T47D (cell line): ENCODE results near the gene TNFAIP8L2.
"Not testable (repeated sequence)": the region's sequence is repeated elsewhere in the genome, so short reads cannot be mapped to it uniquely, and the experiment has no call there.

Experiments used
- DNase-seq, 2 experiments: peaks; one replicate each; pipeline versions ENCODE4 v3.0.0 to v3.0.0-alpha.2; 2011 to 2012; ENCODE audit warnings: low read depth in 1 of 2, low spot score in 1 of 2
- JUND ChIP-seq: IDR thresholded peaks from 2 replicates; pipeline ENCODE4 v1.6.1; 2012; ENCODE audit warnings: low read depth
- in situ Hi-C: cut with HindIII; loops from 2 replicates; pipeline ENCODE4 v1.10.0; 2016; ENCODE audit warnings: low sequenced_read_pairs, low pct_unique_long_range_greater_than_20kb

Gene TNFAIP8L2

DNA sequence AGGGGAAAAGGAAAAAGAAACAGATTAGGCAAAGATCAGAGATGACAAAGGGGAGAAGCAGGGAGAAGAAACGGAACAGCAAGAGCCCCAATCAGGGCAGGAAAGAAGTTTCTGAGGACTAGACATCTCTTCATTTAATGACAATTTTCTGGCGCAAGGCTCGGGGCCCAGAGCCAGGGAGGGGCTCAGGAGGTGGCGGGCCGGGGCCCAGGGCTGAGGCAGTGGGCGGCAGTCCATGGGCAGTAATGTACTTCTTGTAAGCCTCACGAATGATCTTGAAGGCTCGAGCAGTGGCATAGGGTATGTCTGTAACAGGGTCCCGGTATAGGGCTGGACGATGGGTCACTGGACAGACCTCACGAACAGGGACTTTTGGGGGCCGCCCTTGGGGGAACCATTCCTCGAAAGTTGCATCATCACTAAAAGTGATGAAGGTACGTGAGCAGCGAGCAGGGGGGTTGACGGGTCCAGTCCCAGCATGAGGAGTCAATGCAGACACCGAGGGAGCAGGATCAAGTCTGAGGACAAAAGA is 20.1 kb downstream of the TNFAIP8L2 start:
- no peak for DNase-seq
- in situ Hi-C loops, result no loop called here
- TF ChIP-seq JUND, result no peak

DNA sequence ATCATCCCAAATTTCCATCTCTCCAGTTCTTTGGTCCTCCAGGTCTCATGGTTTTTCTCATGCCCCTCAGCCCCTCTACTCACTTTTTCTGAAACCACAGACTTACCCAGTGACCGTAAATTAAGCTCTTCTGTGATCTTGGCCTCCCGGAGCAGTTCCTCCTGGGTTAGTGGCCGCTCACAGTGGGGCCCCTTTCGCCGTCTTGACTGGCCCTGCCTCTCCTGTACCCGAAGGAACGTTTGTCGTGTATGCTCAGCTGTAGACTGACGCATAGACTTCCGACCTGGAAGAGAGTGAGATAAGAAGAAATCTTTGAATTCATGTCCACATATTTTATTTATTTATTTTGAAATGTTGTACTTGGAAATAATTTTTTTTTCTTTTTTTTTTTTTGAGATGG is 27.8 kb downstream of the TNFAIP8L2 start:
- in situ Hi-C loops, result no loop called here
- no peak for DNase-seq
- no peak for TF ChIP-seq JUND

DNA sequence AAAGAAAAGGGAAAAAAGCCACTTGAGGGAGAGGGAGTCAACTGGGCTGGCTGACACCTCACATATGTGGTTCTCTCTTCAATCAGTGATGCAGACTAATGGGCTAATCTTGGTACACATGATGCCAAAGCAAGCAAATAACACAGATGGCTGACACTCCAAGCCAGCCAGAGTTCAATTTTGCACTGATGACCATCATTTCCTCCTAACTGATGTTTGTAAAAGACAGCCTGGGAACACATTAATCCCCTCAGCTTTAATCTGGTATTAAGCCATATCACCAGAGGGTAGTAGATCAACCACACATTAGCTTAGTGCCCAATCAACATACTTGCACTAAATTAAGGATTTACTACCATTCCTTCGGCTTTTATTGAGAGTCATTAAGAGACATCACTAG is 30.8 kb downstream of the TNFAIP8L2 start:
- in situ Hi-C loops, result no loop called here
- TF ChIP-seq JUND, result no peak
- no peak for DNase-seq

DNA sequence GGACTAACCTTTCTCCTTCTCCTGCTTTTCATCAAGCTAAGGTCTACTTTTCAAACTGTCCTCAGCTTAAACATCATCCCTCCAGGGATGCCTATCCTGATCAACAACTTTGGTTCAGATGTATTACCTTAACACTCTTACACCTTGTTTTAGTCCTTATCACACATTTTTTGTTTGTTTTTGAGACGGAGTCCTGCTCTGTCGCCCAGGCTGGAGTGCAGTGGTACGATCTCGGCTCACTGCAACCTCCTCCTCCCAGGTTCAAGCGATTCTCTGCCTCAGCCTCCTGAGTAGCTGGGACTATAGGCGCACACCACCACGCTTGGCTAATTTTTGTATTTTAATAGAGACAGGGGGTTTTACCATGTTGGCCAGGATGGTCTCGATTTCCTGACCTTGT is 32.2 kb downstream of the TNFAIP8L2 start:
- in situ Hi-C loops, DNase-seq: not testable (repeated sequence)

DNA sequence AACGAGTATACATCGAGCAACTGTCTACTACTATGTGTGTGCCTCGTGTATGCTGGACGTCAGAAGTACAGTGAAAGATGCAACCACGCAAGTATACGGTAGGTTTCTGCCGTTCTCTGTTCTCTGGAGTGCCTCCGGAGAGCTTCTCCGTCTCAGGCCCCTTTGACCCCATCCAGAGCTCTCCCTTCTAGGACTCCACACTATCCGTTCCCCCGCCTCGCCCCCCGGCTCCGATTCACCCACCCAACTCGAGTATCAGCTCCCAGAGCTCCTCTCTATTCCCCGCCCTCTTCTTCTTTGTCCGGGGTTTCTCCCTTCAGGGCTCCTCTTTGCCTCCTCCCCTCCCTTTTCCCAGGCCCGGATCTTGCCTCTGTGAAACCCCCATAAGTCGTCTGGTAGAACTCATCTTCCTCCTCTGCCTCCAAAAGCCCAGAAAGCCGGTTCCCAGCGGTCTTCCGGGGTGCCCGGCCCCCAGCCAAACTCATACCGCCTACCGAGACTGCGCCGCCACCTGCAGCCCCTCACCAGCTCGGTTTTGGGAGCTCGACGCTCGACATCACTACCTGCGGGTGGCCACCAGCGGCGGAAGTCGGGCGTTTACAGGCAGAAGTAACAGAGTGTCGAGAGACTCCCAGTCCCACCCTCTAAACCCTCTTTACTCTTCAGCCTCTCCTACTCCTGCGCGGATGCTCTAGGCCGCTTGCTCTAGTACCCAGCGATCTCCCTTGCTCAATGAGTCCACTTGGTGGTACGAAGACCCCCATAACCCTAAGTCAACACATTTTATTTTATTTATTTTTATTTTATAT is 33.4 kb downstream of the TNFAIP8L2 start, which contains the start of gene VPS72:
Gene VPS72 (minus strand): TSS at position 561 of the 809 bp plus-strand sequence. CDS start 76 bp downstream, at position 485.
- in situ Hi-C loops, result no loop called here
- peak; percentile 82 to 93 for DNase-seq
- no peak for TF ChIP-seq JUND

DNA sequence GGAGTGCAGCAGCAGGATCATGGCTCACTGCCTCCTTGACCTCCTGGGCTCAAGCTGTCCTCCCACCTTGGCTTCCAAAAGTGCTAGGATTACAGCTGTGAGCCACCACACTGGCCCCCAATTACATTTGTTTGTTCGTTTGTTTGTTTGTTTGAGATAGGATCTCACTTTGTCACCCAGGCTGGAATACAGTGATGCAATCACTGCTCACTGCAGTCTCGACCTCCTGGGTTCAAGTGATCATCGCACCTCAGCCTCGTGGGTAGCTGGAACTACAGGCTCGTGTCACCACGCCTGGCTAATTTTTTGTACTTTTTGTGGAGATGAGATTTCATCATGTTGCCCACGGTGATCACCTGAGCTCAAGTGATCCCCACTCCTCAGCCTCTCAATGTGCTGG is 35.6 kb downstream of the TNFAIP8L2 start:
- DNase-seq, result peak in 1 of 2 experiments; percentile 37
- TF ChIP-seq JUND, result no peak
- in situ Hi-C loops, result no loop called here

DNA sequence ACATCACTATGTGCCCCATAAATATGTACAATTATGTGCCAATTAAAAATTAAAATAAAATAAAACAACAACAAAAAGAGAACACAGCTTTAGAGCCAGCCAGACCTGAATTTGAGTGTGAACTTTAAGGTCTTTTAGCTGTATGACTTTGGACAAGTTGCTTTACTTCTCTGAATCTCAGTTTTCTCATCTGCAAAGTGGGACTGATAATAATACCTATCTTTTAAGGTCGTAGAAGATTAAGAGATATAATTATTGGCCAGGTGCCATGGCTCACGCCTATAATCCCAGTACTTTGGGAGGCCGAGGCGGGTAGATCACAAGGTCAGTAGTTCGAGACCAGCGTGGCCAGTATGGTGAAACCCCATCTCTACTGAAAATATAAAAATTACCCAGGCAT is 36.9 kb downstream of the TNFAIP8L2 start:
- no peak for TF ChIP-seq JUND
- in situ Hi-C loops, result no loop called here
- no peak for DNase-seq

DNA sequence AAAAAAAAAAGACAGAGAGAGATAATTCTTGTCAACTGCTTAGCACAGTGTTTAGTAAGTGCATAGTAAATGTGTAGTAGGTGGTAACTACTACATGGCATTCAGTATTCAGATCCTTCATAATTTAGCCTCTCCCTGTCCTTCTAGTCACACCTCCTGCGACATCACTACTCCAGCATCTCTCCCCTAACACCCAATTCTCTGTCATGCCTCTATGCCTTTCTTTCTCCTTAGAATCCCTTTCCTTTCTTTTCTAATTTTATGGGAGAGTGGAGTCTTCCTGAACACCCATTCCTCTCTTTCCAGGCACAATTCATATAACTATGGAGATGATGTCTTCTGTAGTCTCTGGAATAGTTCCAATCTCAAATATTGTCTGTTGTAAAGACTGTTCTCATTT is 37.4 kb downstream of the TNFAIP8L2 start:
- in situ Hi-C loops, result no loop called here
- peak in 1 of 2 experiments; percentile 36 for DNase-seq
- no peak for TF ChIP-seq JUND

DNA sequence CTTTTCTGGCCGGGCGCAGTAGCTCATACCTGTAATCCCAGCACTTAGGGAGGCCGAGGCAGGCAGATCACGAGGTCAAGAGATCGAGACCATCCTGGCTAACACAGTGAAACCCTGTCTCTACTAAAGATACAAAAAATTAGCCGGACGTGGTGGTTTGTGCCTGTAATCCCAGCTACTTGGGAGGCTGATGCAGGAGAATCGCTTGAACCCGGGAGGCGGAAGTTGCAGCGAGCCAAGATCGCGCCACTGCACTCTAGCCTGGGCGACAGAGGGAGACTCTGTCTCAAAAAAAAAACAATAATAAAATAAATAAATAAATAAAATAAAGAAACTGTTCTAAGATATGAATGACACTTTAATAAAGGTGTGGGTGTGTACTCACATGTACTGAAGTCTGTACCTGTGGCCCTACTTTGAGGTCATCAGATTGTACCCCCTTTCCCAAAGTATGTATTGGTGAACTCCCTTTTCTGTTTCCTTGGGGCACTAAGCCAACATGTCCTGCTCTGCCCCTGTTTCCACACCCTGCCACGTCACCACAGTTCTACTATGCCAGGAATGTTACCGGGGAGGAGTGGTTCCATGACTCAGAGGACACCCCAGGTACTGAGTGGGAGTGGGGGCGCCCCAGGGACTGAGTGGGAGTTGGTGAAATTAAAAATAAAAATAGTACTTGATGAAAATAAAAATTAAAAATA is 38.6 kb downstream of the TNFAIP8L2 start:
- TF ChIP-seq JUND, result peak; percentile 78
- DNase-seq, result peak; percentile 51 to 99
- in situ Hi-C loops, result not testable (repeated sequence)

DNA sequence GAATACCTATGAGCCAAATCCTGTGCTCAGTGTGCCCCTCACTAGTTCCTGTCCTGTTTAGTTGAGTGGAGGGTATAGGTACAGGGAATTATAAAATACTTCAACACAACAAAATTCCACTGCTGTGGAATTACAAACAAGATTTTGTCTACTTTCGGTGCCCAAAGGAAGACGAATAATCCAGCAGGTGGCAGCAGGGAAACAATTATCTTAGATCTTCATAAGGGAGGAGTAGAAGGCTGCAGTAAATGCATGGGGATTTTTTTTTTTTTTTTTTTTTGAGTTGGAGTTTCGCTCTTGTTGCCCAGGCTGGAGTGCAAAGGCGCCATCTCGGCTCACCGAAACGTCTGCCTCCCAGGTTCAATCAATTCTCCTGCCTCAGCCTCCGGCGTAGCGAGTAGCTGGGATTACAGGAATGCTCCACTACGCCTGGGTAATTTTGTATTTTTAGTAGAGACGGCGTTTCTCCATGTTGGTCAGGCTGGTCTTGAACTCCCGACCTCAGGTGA is 39.9 kb downstream of the TNFAIP8L2 start:
- DNase-seq, result peak in 1 of 2 experiments; percentile 96
- in situ Hi-C loops, result no loop called here
- no peak for TF ChIP-seq JUND

DNA sequence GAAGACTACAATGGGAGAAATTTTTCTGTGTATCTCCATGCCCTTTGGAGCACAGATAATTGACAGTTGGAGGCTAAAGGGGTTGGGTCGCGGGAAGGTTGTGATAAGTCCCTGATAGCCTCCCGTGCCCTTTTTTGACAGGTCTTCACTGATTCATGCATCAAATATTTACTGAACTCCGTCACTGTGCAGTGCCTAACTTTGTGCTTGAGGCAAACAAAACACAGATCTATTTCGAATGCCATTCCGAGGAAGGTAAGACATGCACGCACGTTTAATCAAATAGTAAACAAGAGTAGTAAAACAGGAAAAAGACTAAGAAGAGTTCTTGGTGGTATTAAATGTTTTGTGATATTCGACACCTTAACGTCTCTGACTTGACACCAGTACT is 41.4 kb downstream of the TNFAIP8L2 start:
- in situ Hi-C loops, result no loop called here
- no peak for DNase-seq
- no peak for TF ChIP-seq JUND

DNA sequence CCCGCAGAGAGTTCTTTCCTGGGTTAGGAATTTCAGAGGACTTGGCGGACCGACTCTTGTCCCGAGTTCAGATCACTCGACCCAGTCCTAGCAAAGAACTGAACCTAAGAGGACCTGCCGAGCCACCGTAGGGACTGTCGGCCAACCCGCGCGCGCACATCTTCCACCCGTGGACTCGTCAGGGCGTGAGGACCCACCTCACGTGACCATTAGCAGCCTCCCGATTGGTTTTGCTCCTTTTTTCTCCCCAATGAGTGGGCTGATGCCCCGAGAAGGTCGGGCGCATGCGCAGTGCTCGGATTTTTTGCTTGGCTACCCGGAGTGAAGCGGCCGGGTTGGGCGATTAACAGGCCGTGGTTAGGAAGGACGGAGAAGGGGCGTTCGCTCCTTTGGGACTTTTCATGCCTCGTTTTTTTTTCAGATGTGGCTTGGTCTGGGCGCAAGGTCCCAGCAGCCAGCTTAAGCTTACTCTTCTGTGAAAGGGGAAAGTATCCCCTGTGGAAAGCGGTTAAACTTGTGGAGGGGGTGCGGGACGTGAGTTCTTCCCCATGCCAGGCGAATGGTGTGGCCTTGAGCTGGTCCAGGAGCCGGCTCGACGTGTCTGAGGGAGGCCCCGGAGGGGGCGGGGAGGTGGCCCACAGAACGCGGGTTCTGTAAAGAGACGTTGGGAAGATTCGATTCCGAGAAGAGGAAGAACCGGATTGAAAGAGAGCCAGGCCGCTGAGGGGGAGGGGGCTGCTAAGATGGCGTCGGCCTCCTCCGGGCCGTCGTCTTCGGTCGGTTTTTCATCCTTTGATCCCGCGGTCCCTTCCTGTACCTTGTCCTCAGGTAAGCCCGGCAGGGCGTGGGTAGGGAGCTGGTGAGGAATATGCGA is 42.0 kb downstream of the TNFAIP8L2 start, which contains the start of gene PIP5K1A:
Gene PIP5K1A (plus strand): TSS at position 299 of the 874 bp plus-strand sequence. CDS start 445 bp downstream, at position 744.
- TF ChIP-seq JUND, result no peak
- in situ Hi-C loops, result no loop called here
- peak; percentile 96 to 100 for DNase-seq
